Tibial nerve (tissue), 4 donors: ENCODE data around the gene CTSG.

Source experiments
- CTCF ChIP-seq, 5 experiments: fragments of 200-600 bp in 3 of 5; fragments of 450-650 bp in 2 of 5; sonication (generic) in 3 of 5; IDR thresholded peaks; one replicate each; pipeline ENCODE4 v1.5.1; 2016 to 2019; ENCODE audit warnings: antibody characterized with exemption in 5 of 5, mild to moderate bottlenecking in 3 of 5, moderate library complexity in 2 of 5
- EP300 ChIP-seq, 2 donors: sonication (generic); formaldehyde crosslinking; IDR thresholded peaks; one replicate each; pipeline ENCODE4 v1.6.1; 2017; ENCODE audit warnings: antibody characterized with exemption in 2 of 2, mild to moderate bottlenecking in 1 of 2

GRCh38 chr14:24574206-24574774 is 1.8 kb downstream of the CTSG start:
- TF ChIP-seq CTCF (IDR thresholded peaks at IDR 0.05), result no peak
- TF ChIP-seq EP300 (IDR thresholded peaks at IDR 0.05), result no peak
